Measurements from ENCODE around the gene IMPA2.

The IMPA2 gene

DNA sequence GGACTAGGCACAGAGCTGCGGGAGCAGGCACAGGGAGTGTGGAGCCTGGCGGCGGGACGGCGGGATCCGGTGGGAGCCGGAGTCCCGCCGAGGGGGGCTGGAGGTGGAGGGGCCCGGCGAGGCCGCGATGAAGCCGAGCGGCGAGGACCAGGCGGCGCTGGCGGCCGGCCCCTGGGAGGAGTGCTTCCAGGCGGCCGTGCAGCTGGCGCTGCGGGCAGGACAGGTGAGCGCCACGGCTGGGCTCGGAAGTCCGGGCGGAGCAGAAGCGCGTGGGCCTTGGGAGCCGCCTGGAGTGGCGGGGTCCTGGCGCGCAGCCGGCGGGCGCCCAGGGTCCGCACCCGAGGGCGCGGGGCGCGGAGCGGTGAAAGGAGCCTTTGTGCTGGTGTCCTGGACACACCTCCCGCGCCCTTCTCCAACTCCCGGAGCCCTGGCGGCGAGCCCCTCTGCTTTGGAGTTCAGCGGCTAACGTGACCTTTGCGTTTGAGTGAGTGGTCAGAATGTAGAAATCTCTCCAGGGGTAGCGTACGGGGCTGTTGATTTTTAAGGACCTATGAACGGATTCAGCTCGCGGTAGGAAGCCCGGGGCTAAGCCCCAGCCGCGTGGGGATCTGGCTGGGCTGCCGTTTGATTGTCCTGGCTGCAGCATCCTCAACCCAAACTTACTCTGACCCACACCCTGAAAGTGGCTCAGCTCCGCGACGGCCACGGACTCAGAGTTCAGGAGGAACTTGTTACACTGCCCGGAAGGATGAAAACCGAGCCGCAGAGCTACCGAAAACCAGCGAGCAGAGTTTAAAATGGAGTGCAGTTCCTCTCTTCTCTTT is 448 bp downstream of the IMPA2 start (continued):
- TF ChIP-seq, protein P1, sequence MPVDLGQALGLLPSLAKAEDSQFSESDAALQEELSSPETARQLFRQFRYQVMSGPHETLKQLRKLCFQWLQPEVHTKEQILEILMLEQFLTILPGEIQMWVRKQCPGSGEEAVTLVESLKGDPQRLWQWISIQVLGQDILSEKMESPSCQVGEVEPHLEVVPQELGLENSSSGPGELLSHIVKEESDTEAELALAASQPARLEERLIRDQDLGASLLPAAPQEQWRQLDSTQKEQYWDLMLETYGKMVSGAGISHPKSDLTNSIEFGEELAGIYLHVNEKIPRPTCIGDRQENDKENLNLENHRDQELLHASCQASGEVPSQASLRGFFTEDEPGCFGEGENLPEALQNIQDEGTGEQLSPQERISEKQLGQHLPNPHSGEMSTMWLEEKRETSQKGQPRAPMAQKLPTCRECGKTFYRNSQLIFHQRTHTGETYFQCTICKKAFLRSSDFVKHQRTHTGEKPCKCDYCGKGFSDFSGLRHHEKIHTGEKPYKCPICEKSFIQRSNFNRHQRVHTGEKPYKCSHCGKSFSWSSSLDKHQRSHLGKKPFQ (tag by site-specific recombination; IDR thresholded peaks at IDR 0.05), result no peak
- TF ChIP-seq ZNF423 (tag by site-specific recombination; IDR thresholded peaks at IDR 0.05), result no peak
- TF ChIP-seq ZNF488 (tag by site-specific recombination; IDR thresholded peaks at IDR 0.05), result no peak
- no peak for TF ChIP-seq GLIS2 (tag by site-specific recombination; IDR thresholded peaks at IDR 0.05)
- no peak for TF ChIP-seq FEZF1 (tag by site-specific recombination; IDR thresholded peaks at IDR 0.05)
- no peak for TF ChIP-seq ZNF404 (tag by site-specific recombination; IDR thresholded peaks at IDR 0.05)
- TF ChIP-seq ZBTB20 (tag by site-specific recombination; IDR thresholded peaks at IDR 0.05), result peak; percentile 67
- no peak for TF ChIP-seq ZNF266 (tag by site-specific recombination; IDR thresholded peaks at IDR 0.05; ENCODE audit: low read depth)
- TF ChIP-seq ZFP37 (tag by site-specific recombination; IDR thresholded peaks at IDR 0.05), result no peak
- TF ChIP-seq WT1 (tag by site-specific recombination; IDR thresholded peaks at IDR 0.05), result no peak
- TF ChIP-seq ZNF175 (tag by site-specific recombination; IDR thresholded peaks at IDR 0.05), result no peak
- no peak; the same call in 1 of the 2 replicates for TF ChIP-seq ZFHX2 (tag by site-specific recombination; conservative IDR thresholded peaks at IDR 0.05)
- TF ChIP-seq, protein P2, sequence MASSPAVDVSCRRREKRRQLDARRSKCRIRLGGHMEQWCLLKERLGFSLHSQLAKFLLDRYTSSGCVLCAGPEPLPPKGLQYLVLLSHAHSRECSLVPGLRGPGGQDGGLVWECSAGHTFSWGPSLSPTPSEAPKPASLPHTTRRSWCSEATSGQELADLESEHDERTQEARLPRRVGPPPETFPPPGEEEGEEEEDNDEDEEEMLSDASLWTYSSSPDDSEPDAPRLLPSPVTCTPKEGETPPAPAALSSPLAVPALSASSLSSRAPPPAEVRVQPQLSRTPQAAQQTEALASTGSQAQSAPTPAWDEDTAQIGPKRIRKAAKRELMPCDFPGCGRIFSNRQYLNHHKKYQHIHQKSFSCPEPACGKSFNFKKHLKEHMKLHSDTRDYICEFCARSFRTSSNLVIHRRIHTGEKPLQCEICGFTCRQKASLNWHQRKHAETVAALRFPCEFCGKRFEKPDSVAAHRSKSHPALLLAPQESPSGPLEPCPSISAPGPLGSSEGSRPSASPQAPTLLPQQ (tag by site-specific recombination; IDR thresholded peaks at IDR 0.05), result peak; percentile 27; the same call in 1 of the 2 replicates
- TF ChIP-seq ZNF223 (tag by site-specific recombination; IDR thresholded peaks at IDR 0.05), result no peak
- TF ChIP-seq MZF1 (tag by site-specific recombination; IDR thresholded peaks at IDR 0.05; ENCODE audit: borderline replicate concordance), result no peak
- TF ChIP-seq, protein P3, sequence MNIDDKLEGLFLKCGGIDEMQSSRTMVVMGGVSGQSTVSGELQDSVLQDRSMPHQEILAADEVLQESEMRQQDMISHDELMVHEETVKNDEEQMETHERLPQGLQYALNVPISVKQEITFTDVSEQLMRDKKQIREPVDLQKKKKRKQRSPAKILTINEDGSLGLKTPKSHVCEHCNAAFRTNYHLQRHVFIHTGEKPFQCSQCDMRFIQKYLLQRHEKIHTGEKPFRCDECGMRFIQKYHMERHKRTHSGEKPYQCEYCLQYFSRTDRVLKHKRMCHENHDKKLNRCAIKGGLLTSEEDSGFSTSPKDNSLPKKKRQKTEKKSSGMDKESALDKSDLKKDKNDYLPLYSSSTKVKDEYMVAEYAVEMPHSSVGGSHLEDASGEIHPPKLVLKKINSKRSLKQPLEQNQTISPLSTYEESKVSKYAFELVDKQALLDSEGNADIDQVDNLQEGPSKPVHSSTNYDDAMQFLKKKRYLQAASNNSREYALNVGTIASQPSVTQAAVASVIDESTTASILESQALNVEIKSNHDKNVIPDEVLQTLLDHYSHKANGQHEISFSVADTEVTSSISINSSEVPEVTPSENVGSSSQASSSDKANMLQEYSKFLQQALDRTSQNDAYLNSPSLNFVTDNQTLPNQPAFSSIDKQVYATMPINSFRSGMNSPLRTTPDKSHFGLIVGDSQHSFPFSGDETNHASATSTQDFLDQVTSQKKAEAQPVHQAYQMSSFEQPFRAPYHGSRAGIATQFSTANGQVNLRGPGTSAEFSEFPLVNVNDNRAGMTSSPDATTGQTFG (tag by site-specific recombination; IDR thresholded peaks at IDR 0.05; ENCODE audit: borderline replicate concordance), result no peak
- no peak for TF ChIP-seq PRDM6 (tag by site-specific recombination; IDR thresholded peaks at IDR 0.05)
- TF ChIP-seq ZNF16 (tag by site-specific recombination; IDR thresholded peaks at IDR 0.05; ENCODE audit: low read depth), result no peak
- TF ChIP-seq ZNF830 (tag by site-specific recombination; IDR thresholded peaks at IDR 0.05; ENCODE audit: low read depth), result no peak
- TF ChIP-seq MEIS1 (CRISPR knock-in tag; IDR thresholded peaks at IDR 0.05; ENCODE audit: borderline replicate concordance), result no peak
- no peak for TF ChIP-seq KLF16 (tag by site-specific recombination; IDR thresholded peaks at IDR 0.05)
- peak; percentile 81 for TF ChIP-seq ZBTB17 (tag by site-specific recombination; IDR thresholded peaks at IDR 0.05)
- TF ChIP-seq ZNF521 (tag by site-specific recombination; IDR thresholded peaks at IDR 0.05), result no peak
- TF ChIP-seq ZNF76 (tag by site-specific recombination; IDR thresholded peaks at IDR 0.05; ENCODE audit: borderline replicate concordance, low read depth), result no peak
- TF ChIP-seq ZBTB48 (tag by site-specific recombination; IDR thresholded peaks at IDR 0.05), result 0 out of 2 replicates have a peak, but pooled peaks have one; percentile 29
- TF ChIP-seq ZNF473 (tag by site-specific recombination; IDR thresholded peaks at IDR 0.05), result no peak
- peak; percentile 97 for TF ChIP-seq ZNF449 (tag by site-specific recombination; IDR thresholded peaks at IDR 0.05)
- no peak for TF ChIP-seq ZNF544 (tag by site-specific recombination; IDR thresholded peaks at IDR 0.05)
- TF ChIP-seq OSR2 (tag by site-specific recombination; IDR thresholded peaks at IDR 0.05), result no peak
- TF ChIP-seq ZNF624 (tag by site-specific recombination; IDR thresholded peaks at IDR 0.05), result no peak

Measured in HEK293 (cell line).